ENCODE results near the gene DHX9.
"Not testable (repeated sequence)": the region's sequence is repeated elsewhere in the genome, so short reads cannot be mapped to it uniquely, and the experiment has no call there.

Gene DHX9

DNA sequence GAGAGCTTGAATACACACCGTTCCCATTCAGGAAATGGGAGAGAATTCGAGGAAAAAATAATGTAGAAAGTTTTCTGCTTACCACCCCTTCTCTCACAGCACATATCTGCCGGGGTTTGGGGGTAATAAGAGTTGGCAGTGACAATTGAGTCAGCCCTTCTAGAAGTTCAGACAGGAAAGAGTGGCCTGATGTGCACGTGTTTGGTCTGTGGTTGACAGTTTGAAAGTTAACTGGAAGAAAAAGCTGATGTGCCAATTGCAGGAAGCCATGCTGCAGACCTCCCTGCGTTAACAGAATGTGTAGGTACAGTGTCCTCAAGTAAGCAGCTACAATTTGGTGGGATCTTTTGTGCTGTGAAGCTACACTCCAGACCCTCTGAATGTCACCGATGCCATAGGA, 50.9 kb downstream of the DHX9 start:
- no peak for DNase-seq

DNA sequence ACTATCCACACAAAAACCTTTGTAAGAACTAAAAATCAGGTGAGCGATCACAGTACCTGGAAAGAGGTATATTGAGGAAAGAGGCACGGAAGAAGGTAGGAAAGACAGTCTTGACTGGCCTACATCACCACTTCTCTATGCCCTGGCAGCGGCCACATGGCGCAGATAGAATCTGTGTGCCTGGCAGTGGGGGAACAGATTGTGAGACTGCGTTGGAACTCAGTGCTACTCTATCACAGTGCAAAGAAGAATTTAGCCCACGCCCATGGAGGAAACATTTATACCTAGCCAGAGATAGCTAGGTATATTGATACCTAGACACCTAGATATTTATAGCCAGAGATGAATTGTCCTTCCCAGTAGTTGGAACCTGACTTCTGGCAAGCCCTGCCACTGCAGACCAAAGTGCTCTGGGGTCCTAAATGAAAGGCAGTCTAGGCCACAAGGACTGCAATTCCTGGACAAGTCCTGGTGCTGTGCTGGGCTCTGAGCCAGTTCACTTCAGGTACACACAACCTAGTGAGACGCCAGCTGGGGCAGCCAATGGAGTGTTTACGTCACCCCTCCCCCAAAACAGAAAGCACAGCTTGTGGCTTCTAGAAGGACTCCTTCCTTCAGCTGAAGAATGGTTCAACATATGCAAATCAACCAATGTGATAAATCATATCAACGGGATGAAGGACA, 51.9 kb downstream of the DHX9 start:
- DNase-seq = peak in 1 of 14 donors; percentile 51

DNA sequence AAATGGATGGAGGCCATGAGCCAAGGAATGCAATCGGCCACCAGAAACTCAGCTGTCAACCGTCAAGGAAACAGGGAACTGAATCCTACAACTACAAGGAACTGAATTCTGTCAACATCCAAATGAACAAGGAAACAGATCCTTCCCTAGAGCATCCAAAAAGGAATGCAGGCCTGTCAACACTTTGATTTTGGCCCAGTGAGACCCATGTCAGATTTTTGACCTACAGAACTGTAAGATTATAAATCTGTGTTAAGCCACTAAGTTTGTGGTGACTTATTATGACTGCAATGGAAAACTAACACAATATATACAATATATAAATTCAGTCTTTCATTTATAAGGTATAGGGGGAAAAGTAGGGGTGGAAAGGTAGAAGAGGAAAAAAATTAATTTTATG, 58.5 kb downstream of the DHX9 start:
- DNase-seq = no peak

DNA sequence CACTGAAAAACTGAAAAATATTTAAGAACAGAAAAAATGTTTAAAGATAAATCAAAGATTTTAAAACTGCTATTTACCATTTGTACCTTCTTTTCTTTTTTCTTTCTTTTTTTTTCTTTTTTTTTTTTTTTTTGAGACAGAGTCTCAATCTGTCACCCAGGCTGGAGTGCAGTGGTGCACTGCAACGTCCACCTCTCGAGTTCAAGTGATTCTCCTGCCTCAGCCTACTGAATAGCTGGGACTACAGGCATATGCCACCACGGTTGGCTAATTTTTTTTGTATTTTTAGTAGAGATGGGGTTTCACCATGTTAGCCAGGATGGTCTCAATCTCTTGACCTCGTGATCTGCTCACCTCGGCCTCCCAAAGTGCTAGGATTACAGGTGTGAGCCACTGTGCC, 62.8 kb downstream of the DHX9 start:
- DNase-seq = not testable (repeated sequence)

DNA sequence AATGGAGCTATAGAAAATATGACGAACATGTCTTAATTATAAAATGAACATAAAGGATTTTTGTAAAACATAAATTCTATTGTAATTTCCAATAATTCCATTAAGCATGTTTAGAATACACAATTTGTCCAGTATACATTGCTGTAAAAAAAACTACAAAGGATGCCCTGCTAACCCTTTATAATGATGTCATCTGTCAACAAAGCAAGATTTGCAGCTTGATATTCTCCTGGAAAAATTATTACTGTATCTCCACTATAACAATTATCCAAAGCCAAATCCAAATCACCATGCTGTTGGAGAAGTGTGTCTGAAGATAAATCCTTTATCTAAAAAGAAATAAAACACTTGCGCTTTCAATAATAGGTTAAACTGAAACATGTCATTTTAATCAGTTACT, 66.2 kb downstream of the DHX9 start:
- DNase-seq = no peak

DNA sequence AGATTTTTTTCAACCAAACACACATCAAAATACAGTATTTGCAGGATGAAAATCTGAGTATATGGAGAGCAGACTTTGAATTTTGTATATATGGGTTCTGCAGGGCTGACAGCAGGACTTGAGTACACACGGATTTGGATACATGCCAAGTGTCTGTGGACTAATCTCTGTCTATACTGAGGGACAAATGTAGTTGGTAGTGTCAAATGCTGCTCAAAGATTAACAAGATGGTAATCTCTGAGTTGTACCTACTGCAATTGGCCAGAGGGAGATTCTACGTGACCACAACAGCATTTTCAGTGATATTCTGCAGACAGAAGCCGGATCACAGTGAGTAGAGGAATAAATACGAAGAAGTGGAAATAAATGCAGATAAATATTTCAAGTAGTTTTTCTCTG, 70.4 kb downstream of the DHX9 start:
- no peak for DNase-seq

DNA sequence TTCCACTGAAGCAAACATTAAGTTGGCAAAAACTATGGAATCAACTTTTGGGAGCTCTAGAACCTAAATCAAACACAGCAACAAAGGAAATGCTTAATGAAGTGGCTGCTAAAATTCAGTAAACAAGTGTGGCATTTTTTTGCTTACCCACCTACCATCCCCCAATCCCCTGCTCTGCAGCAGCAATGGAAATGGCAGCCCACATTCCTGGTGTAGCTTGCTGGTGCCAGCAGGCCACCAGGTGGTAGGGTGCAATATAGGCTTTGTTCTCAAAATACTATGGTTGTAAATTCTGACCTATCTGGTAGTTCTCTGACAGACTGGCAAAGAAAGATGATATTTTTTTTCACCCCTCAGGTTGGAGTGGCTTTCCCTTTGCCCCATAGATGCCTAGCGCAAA, 71.0 kb downstream of the DHX9 start:
- DNase-seq = no peak

DNA sequence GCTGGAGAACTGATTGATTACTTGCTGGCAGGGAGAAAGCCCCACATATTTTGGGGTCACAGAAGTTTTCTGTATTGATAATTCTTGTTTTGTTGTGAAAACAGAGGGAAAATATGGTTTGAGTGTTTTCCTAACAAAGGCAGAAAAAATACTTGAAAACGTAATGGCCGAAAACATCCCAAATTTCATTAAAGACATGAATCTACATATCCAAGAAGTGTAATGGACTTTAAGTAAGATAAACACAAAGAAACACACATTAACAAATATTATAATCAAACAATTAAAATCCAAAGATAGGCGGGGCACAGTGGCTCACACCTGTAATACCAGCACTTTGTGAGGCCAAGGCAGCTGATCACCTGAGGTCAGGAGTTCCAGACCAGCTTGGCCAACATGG, 74.3 kb downstream of the DHX9 start:
- DNase-seq = no peak

DNA sequence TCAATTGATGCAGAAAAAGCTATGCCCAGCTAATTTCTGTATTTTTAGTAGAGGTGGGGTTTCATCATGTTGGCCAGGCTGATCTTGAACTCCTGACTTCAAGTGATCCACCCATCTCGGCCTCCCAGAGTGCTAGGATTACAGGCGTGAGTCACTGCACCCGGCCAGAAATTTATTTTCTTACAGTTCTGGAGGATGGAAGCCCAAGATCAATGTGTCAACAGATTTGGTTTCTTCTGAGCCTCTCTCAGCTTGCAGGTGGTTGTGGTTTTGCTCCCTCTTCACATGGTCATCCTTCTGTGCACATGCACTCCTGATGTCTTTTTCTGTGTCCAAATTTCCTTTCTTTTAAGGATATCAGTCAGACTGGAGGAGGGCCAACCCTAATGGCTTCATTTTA, 78.2 kb downstream of the DHX9 start:
- DNase-seq = no peak

DNA sequence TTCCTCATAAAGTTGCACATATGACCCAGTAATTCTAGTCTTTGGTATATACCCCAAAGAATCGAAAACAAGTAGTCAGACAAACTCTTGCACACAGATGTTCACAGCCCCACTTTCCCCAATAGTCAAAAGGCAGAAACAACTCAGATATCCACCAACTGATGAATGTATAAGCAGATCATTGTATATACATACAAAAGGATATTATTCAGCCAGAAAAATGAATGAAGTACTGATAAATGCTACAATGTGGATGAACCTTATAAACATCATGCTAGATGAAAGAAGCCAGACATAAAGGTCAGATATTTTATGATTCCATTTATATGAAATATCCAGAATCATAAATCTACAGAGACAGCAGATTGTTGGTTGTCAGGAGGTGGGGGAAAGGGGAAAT, 86.5 kb downstream of the DHX9 start:
- DNase-seq = no peak

DNA sequence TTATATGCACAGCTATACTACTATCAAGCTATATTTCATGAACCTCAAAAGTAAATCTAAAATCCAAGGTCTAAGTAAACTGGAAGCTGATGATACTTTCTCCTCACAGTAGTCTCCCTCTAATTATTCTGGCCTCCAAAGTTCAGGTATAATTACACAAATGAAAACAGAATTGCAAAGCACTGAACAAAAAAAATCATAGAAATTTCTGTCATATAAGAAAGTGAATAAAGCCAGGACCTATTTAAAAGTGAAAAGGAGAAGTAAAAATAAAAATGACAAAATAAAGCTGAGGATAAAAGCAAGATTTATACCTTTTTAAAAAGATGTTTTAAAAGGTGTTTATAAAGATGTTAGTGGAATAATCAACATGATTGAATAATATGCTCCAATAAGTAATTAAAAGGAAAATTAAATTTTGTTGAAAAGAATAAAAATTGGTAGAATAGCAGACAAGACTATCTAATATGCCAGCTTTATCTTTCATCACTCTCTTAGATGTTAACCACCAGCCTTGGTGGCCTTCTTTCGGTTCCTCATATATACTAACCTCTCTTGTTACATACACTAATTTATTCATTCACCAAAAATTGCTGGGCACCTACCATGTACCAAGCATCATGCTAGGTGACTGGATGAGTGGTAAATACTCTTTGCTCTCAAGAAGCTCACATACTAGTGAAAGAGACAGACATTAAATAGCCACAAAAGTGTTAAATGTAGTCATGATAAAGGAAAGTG, 88.7 kb downstream of the DHX9 start:
- DNase-seq = no peak

DNA sequence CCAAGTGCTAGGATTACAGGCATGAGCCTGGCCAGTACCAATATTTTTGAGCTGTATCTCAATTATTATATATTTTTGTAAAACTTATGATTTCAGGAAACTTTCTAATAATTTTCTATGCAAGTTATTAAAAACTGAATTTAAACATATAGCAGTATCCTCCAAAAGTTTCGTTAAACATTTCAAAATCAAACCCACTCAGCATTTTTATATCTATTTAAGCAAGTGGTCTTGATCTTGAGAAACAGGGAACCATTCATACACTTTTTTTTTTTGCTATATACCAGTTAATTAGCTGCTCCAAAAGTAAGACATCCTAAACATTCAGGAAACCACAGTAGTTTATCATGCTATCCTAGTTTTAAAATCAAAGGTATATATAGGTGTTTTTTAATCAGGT, 91.8 kb downstream of the DHX9 start:
- no peak for DNase-seq

DNA sequence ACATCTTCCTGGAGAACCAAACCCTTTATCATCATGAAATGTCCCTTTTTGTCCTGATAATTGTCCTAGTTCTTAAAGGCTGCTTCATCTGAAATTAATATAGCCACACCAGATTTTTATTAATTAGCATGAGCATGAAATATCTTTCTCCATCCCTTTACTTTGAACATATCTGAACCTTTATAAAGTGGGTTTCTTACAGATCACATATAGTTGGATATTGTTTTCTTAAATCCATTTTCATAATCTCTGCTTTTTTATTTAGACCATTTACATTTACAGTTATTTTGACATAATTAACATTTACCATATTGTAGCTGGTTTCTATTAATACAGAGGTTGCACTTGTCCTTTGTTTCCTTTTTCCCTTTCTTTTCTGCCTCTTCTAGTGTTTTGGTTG, 96.6 kb downstream of the DHX9 start:
- DNase-seq = no peak

All from C1 segment of cervical spinal cord (tissue), 14 donors.